SKM-1 treated with dmso at 0.1 percent for 144 hours (cell line): ENCODE measurements around the gene MIR17HG.
"Not testable (repeated sequence)": the region's sequence is repeated elsewhere in the genome, so short reads cannot be mapped to it uniquely, and the experiment has no call there.

Experiments
- DNase-seq: peaks from one replicate; lab custom pipeline; 2025; ENCODE audit not compliant: unreplicated experiment; lab: John Stamatoyannopoulos, UW

The MIR17HG gene

GRCh38 chr13:91346850-91347201, 661 bp upstream of the MIR17HG start:
- peak; percentile 44 for DNase-seq

- peak; percentile 44 for DNase-seq
Observed at GRCh38 chr13:91347996-91348905, 764 bp downstream of the MIR17HG start.

- peak; percentile 71 for DNase-seq
Observed at GRCh38 chr13:91348906-91349435, 1.5 kb downstream of the MIR17HG start.

GRCh38 chr13:91349992-91350911, 2.8 kb downstream of the MIR17HG start:
- no peak for DNase-seq

GRCh38 chr13:91351123-91351522, 3.6 kb downstream of the MIR17HG start:
- no peak for DNase-seq

GRCh38 chr13:91351980-91352379, 4.5 kb downstream of the MIR17HG start:
- DNase-seq, result no peak

- DNase-seq, result not testable (repeated sequence)
Observed at GRCh38 chr13:91352891-91353290, 5.4 kb downstream of the MIR17HG start.

- DNase-seq, result no peak
Observed at GRCh38 chr13:91353494-91353893, 6.0 kb downstream of the MIR17HG start.

- no peak for DNase-seq
Observed at GRCh38 chr13:91355099-91355825, 7.8 kb downstream of the MIR17HG start.

GRCh38 chr13:91355826-91356710, 8.6 kb downstream of the MIR17HG start:
- no peak for DNase-seq

GRCh38 chr13:91356919-91357612, 9.6 kb downstream of the MIR17HG start:
- DNase-seq, result no peak

- DNase-seq, result no peak
Observed at GRCh38 chr13:91357613-91358386, 10.3 kb downstream of the MIR17HG start.

GRCh38 chr13:91358387-91358782, 10.9 kb downstream of the MIR17HG start:
- no peak for DNase-seq

- DNase-seq, result no peak
Observed at GRCh38 chr13:91359111-91359510, 11.6 kb downstream of the MIR17HG start.

- DNase-seq, result no peak
Observed at GRCh38 chr13:91359631-91360030, 12.1 kb downstream of the MIR17HG start.

GRCh38 chr13:91360246-91360751, 12.8 kb downstream of the MIR17HG start:
- DNase-seq, result no peak

- DNase-seq, result no peak
Observed at GRCh38 chr13:91361755-91362271, 14.3 kb downstream of the MIR17HG start.

GRCh38 chr13:91362908-91363307, 15.4 kb downstream of the MIR17HG start:
- no peak for DNase-seq
